Measurements from ENCODE around the gene HECA. TPM values are rescaled to one million over a fixed set of nuclear protein-coding genes. Genes with fewer than 3 reads are reported as not detected.

Gene HECA
- total RNA-seq, 1 donor, result 53.9 TPM

DNA sequence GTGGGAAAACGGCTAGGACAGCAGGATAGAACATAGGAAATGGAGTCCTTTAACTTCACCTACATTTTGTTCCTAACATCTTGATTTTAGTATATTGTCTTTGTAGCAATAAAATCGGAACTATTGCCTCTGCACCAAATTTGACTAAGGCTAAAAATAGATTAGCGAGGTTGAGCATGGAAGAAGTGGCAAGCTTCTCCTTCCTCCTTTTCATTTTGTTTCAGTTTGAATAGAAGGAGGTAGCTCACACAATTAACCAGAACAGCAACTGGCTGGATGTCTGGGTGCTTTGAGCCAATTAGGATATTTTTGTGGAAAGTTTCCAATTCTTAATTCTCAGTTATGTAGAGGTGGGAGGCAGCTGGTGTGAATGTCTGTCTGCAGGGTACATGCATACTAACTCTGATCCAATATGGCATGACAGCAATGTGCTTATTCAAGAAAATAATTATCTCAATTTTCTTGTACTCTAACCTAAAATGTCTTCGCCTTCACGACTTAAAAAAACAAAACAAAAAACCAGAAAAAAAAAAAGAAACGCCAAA lies 3.1 kb upstream of the HECA start:
- no peak overlapping the region for H3K4me3 ChIP-seq (ENCODE audit: insufficient read depth, low read length)
- H3K27me3 ChIP-seq (ENCODE audit: insufficient read depth, low read length), result no peaks in the 10 kb centered on the region
- H3K4me1 ChIP-seq (ENCODE audit: insufficient read depth, low read length), result no peaks in the 10 kb centered on the region
- no peak overlapping the region for H3K27ac ChIP-seq (ENCODE audit: low read depth, low read length)
- DNase-seq (ENCODE audit: insufficient read length, low spot score, missing footprints), result peak; percentile 22
- no peak overlapping the region for H3K4me2 ChIP-seq (ENCODE audit: insufficient read depth, low read length)
- H3K36me3 ChIP-seq (ENCODE audit: insufficient read depth, low read length), result no peaks in the 10 kb centered on the region
- peaks cover 5% of the 10 kb centered on the region for H3K79me2 ChIP-seq (ENCODE audit: insufficient read depth, low read length)
- no peaks in the 10 kb centered on the region for H4K20me1 ChIP-seq (ENCODE audit: insufficient read depth, low read length)
- no peaks in the 10 kb centered on the region for H3K9me3 ChIP-seq (ENCODE audit: low read depth, low read length)
- TF ChIP-seq, protein P1, sequence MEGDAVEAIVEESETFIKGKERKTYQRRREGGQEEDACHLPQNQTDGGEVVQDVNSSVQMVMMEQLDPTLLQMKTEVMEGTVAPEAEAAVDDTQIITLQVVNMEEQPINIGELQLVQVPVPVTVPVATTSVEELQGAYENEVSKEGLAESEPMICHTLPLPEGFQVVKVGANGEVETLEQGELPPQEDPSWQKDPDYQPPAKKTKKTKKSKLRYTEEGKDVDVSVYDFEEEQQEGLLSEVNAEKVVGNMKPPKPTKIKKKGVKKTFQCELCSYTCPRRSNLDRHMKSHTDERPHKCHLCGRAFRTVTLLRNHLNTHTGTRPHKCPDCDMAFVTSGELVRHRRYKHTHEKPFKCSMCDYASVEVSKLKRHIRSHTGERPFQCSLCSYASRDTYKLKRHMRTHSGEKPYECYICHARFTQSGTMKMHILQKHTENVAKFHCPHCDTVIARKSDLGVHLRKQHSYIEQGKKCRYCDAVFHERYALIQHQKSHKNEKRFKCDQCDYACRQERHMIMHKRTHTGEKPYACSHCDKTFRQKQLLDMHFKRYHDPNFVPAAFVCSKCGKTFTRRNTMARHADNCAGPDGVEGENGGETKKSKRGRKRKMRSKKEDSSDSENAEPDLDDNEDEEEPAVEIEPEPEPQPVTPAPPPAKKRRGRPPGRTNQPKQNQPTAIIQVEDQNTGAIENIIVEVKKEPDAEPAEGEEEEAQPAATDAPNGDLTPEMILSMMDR (IDR thresholded peaks at IDR 0.05; ENCODE audit: extremely low read depth, low read depth, low read length), result no peak
- H2AFZ ChIP-seq (ENCODE audit: low read length), result no peak overlapping the region

DNA sequence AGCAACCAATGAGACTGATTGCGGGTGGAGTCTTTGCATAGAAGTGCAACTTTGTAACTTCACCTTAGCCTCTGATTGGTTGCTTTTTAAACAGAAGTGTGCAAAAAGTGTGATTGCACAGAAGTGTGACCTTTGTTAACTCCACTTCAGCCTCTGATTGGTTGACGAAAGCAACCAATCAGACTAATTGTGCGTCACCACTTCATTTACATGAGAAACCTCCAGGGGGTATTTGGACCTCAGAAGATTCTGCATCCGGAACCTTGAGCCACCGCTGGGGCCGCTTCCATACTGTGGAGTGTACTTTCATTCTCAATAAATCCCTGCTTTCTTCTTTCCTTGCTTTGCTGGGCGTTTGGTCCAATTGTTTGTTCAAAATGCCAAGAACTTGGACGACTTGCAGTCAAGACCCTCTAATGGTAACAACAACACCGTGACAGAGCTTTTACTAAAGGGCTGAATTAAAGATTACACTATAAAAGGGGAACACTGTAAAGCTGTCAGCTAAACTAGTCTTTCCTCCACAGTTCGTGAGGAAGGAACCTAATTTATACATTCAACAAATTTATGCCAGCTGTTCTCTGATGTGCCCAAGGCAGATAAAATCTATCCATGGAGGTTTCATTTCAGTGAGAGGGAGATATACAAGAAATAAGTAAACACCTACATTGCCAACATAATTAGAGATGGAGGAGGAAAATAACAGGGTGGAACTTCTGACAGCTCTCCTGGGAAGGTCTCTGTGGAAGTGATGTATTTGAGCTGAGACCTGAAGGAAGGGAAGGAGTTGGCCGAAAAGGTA lies 1.4 kb upstream of the HECA start:
- H3K27me3 ChIP-seq (ENCODE audit: insufficient read depth, low read length), result no peaks in the 10 kb centered on the region
- H3K4me3 ChIP-seq (ENCODE audit: insufficient read depth, low read length), result peak overlapping the region; percentile 44
- H4K20me1 ChIP-seq (ENCODE audit: insufficient read depth, low read length), result peaks cover 7% of the 10 kb centered on the region
- peak overlapping the region; percentile 69 for H2AFZ ChIP-seq (ENCODE audit: low read length)
- peaks cover 22% of the 10 kb centered on the region for H3K79me2 ChIP-seq (ENCODE audit: insufficient read depth, low read length)
- H3K27ac ChIP-seq (ENCODE audit: low read depth, low read length), result no peak overlapping the region
- no peaks in the 10 kb centered on the region for H3K36me3 ChIP-seq (ENCODE audit: insufficient read depth, low read length)
- no peaks in the 10 kb centered on the region for H3K9me3 ChIP-seq (ENCODE audit: low read depth, low read length)
- H3K4me2 ChIP-seq (ENCODE audit: insufficient read depth, low read length), result peak overlapping the region; percentile 74
- TF ChIP-seq, protein P1 (IDR thresholded peaks at IDR 0.05; ENCODE audit: extremely low read depth, low read depth, low read length), result no peak
- H3K4me1 ChIP-seq (ENCODE audit: insufficient read depth, low read length), result peaks cover 2% of the 10 kb centered on the region
- no peak for DNase-seq (ENCODE audit: insufficient read length, low spot score, missing footprints)

DNA sequence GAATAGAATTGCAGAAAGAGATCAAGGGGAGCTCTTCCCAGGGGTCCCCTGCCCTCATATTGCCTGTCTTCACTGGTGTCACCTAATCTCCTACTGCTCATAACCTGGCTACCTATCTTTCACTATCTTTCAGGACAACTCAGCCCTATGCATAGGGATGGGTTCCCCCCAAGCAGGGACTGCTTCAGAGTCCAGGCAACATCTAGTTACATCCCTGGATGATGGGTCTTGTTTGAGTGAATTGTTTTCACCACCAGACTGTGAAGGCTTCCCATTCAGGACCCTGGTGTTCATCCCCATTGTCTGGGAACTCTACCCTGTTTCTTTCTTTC lies 850 bp upstream of the HECA start:
- Histone ChIP-seq H3K9me3 (ENCODE audit: low read depth, low read length) (no peaks in the 10 kb centered on the region), H2AFZ (ENCODE audit: low read length) (no peak overlapping the region), H3K4me2 (ENCODE audit: insufficient read depth, low read length) (peak overlapping the region; percentile 74), H3K4me3 (ENCODE audit: insufficient read depth, low read length) (peak overlapping the region; percentile 44), H3K36me3 (ENCODE audit: insufficient read depth, low read length) (no peaks in the 10 kb centered on the region), H4K20me1 (ENCODE audit: insufficient read depth, low read length) (peaks cover 7% of the 10 kb centered on the region), H3K27me3 (ENCODE audit: insufficient read depth, low read length) (no peaks in the 10 kb centered on the region), H3K79me2 (ENCODE audit: insufficient read depth, low read length) (peaks cover 28% of the 10 kb centered on the region), H3K4me1 (ENCODE audit: insufficient read depth, low read length) (peaks cover 2% of the 10 kb centered on the region), H3K27ac (ENCODE audit: low read depth, low read length) (no peak overlapping the region)
- TF ChIP-seq, protein P1 (IDR thresholded peaks at IDR 0.05; ENCODE audit: extremely low read depth, low read depth, low read length), result no peak
- DNase-seq (ENCODE audit: insufficient read length, low spot score, missing footprints), result peak; percentile 44

All from osteoblast (primary cell).